Skeletal muscle satellite cell (primary cell): ENCODE results near the gene BLVRA.
A peak's percentile ranks its signal among the peaks of the same experiment; 100 is the strongest.
"Not testable (repeated sequence)": the region's sequence is repeated elsewhere in the genome, so short reads cannot be mapped to it uniquely, and the experiment has no call there.

Experiments
- H3K27me3 ChIP-seq: 2 replicates; pipeline ENCODE4 v1.7.0; 2013; ENCODE audit warnings: low read length; ENCODE audit not compliant: control insufficient read depth, insufficient read depth
- H3K36me3 ChIP-seq: 2 replicates; pipeline ENCODE4 v1.7.0; 2013; ENCODE audit warnings: mild to moderate bottlenecking, control low read depth, low read length; ENCODE audit not compliant: insufficient read depth
- H3K4me1 ChIP-seq: 2 replicates; pipeline ENCODE4 v1.7.0; 2013; ENCODE audit warnings: low read length; ENCODE audit not compliant: control insufficient read depth, insufficient read depth
- H3K4me2 ChIP-seq: 2 replicates; pipeline ENCODE4 v1.7.0; 2013; ENCODE audit warnings: mild to moderate bottlenecking, low read length
- H3K4me3 ChIP-seq: 2 replicates; pipeline ENCODE4 v1.7.0; 2013; ENCODE audit warnings: low read length
- H3K9ac ChIP-seq: 2 replicates; pipeline ENCODE4 v1.7.0; 2013; ENCODE audit warnings: mild to moderate bottlenecking, low read depth, low read length, moderate library complexity
- H3K9me3 ChIP-seq: replicated peaks from 2 replicates; pipeline ENCODE4 v1.7.0; 2013; ENCODE audit warnings: mild to moderate bottlenecking, control low read depth, low read length

BLVRA gene

DNA sequence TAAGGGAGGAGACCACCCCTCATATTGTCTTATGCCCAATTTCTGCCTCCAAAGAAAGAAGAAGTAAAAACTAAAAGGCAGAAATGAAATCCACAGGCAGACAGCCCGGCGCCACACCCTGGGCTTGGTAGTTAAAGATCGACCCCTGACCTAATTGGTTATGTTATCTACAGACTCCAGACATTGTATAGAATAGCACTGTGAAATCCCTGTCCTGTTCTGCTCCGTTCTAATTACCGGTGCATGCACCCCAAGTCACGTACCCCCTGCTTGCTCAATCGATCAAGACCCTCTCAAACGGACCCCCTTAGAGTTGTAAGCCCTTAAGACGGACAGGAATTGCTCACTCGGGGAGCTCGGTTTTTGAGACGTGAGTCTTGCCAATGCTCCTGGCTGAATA lies 66.0 kb downstream of the BLVRA start:
- H3K4me3 ChIP-seq, H3K9me3 ChIP-seq, H3K36me3 ChIP-seq, H3K4me1 ChIP-seq, H3K4me2 ChIP-seq, H3K9ac ChIP-seq: not testable (repeated sequence)
- peaks cover 81% of the 10 kb centered on the region for H3K27me3 ChIP-seq

DNA sequence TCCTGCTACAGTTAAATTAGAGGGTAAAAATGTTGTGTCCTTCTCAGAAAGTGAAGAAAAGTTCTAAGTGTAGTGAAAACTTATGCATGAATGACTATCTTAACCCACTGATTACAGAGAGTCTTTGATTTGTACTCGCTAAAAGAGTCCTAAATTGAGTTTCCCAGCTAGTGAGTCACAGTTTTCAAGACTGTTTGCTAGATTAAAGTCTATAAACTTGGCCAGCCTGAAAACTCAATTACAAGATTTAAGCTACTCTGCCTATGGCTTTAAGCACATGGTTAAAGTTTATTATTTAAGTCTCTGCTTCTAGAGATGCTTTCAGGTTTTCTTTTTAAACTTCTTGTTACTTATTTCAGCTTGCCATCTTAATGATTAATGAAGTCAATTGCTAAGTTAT lies 66.5 kb downstream of the BLVRA start:
- no peaks in the 10 kb centered on the region for H3K4me1 ChIP-seq
- no peak overlapping the region for H3K4me2 ChIP-seq
- H3K4me3 ChIP-seq = no peak overlapping the region
- no peaks in the 10 kb centered on the region for H3K36me3 ChIP-seq
- no peaks in the 10 kb centered on the region for H3K9me3 ChIP-seq
- H3K27me3 ChIP-seq = peaks cover 79% of the 10 kb centered on the region
- H3K9ac ChIP-seq = no peak overlapping the region

- Histone ChIP-seq H3K36me3 (no peaks in the 10 kb centered on the region), H3K4me3 (no peak overlapping the region), H3K4me2 (no peak overlapping the region), H3K9me3 (no peaks in the 10 kb centered on the region), H3K4me1 (no peaks in the 10 kb centered on the region), H3K27me3 (peaks cover 75% of the 10 kb centered on the region), H3K9ac (no peak overlapping the region)
Measured at GRCh38 chr7:43825391-43825808, 66.9 kb downstream of the BLVRA start.

DNA sequence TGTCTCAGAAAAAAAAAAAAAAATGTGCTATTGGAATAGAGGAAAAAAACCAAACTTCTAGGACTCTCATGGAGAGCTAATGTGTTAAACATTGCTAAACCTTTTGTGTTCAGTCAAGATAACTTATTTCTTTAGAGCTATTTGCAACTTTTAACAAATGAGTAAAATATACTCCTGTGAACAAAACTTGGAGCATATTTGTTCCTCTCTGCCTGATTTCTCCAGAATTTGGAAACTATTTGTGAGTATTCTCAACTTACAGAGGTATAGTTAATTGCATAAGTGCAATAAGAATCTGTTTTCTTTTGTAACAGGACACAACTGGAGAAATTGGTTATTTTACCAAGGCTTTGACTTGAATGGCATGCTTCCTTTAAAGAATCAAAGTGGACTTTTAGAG lies 72.4 kb downstream of the BLVRA start:
- not testable (repeated sequence) for H3K36me3 ChIP-seq, H3K9me3 ChIP-seq

GRCh38 chr7:43834463-43835251 lies 76.2 kb downstream of the BLVRA start:
- no peaks in the 10 kb centered on the region for H3K9me3 ChIP-seq
- peak overlapping the region; percentile 27 for H3K4me3 ChIP-seq
- no peak overlapping the region for H3K9ac ChIP-seq
- H3K4me2 ChIP-seq = peak overlapping the region; percentile 59
- peaks cover 3% of the 10 kb centered on the region for H3K27me3 ChIP-seq
- no peaks in the 10 kb centered on the region for H3K36me3 ChIP-seq
- H3K4me1 ChIP-seq = no peaks in the 10 kb centered on the region

More for the DNA sequence above, 72.4 kb downstream of the BLVRA start:
- H3K27me3 ChIP-seq = peaks cover 35% of the 10 kb centered on the region
- not testable (repeated sequence) for H3K9ac ChIP-seq, H3K4me1 ChIP-seq, H3K4me2 ChIP-seq, H3K4me3 ChIP-seq

- Histone ChIP-seq H3K9ac (peak overlapping the region; percentile 60), H3K4me3 (peak overlapping the region; percentile 65), H3K27me3 (peaks cover 3% of the 10 kb centered on the region), H3K4me1 (no peaks in the 10 kb centered on the region), H3K36me3 (no peaks in the 10 kb centered on the region), H3K9me3 (no peaks in the 10 kb centered on the region), H3K4me2 (peak overlapping the region; percentile 95)
Measured at GRCh38 chr7:43838201-43838658, 79.8 kb downstream of the BLVRA start.

GRCh38 chr7:43843296-43843695 lies 84.8 kb downstream of the BLVRA start:
- no peaks in the 10 kb centered on the region for H3K4me1 ChIP-seq
- no peaks in the 10 kb centered on the region for H3K36me3 ChIP-seq
- H3K4me3 ChIP-seq = no peak overlapping the region
- no peaks in the 10 kb centered on the region for H3K9me3 ChIP-seq
- no peak overlapping the region for H3K4me2 ChIP-seq
- H3K9ac ChIP-seq = no peak overlapping the region
- H3K27me3 ChIP-seq = peaks cover 3% of the 10 kb centered on the region

DNA sequence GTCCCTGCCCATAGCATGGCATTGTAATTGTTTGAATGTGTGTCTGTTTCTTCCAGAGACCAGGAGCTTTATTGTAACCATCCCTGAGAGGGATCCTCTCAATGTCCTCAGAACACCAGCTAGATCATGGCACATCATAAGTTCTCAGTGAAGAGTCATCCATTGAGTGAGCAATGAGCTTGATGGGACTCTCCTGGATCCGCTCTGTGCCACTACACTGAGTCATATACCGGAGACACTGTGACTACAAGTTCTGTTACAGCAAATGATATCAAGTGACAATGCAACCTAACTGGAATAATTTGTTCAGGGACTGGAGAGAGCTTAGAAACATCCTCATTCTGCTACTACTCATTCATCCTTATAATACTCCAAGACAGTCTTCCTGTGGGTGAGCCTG lies 85.8 kb downstream of the BLVRA start:
- Histone ChIP-seq H3K4me3 (no peak overlapping the region), H3K9ac (no peak overlapping the region), H3K4me2 (no peak overlapping the region), H3K4me1 (no peaks in the 10 kb centered on the region), H3K36me3 (no peaks in the 10 kb centered on the region), H3K9me3 (no peaks in the 10 kb centered on the region), H3K27me3 (peaks cover 3% of the 10 kb centered on the region)

- Histone ChIP-seq H3K9me3 (no peaks in the 10 kb centered on the region), H3K4me3 (no peak overlapping the region), H3K9ac (no peak overlapping the region), H3K36me3 (no peaks in the 10 kb centered on the region), H3K4me1 (no peaks in the 10 kb centered on the region), H3K27me3 (peaks cover 3% of the 10 kb centered on the region), H3K4me2 (no peak overlapping the region)
Measured at GRCh38 chr7:43844662-43845061, 86.2 kb downstream of the BLVRA start.

DNA sequence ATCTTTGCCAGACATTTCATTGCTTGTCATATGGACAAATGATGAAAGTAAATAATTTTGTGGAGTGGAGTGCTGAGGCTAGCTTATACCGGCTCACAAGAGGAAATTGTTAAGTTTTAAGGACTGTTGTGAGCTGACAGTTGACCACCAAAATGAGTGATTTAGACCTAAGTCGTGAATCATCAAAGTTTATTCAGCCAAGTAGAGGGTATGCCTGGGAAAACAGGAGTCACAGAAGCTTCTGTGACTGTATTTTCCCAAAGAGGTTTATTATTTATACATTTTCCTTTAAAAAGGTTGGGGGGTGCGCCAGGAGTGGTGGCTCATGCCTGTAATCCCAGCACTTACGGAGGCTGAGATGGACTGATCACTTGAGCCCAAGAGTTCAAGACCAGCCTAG lies 89.0 kb downstream of the BLVRA start:
- H3K9me3 ChIP-seq = no peaks in the 10 kb centered on the region
- no peak overlapping the region for H3K4me2 ChIP-seq
- no peaks in the 10 kb centered on the region for H3K36me3 ChIP-seq
- peaks cover 14% of the 10 kb centered on the region for H3K27me3 ChIP-seq
- H3K4me3 ChIP-seq = no peak overlapping the region
- H3K4me1 ChIP-seq = no peaks in the 10 kb centered on the region
- no peak overlapping the region for H3K9ac ChIP-seq

DNA sequence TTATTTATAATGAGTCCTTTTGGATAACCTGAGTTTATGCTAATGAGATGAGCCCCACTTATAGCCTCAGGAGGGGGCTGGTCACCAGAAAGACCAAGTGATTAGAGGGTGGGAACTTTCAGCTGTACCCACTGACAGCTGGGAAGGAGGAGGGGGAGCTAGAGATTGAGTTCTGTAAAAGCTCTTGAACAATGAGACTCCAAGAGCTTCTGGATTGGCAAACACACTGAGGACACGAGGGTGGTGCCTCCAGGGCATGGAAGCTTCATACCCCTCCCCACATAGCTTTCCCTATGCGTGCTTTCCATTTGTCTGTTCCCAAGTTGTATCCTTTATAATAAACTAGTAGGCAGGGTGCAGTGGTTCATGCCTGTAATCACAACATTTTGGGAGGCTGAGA lies 90.6 kb downstream of the BLVRA start:
- no peak overlapping the region for H3K4me2 ChIP-seq
- peaks cover 14% of the 10 kb centered on the region for H3K27me3 ChIP-seq
- no peak overlapping the region for H3K9ac ChIP-seq
- H3K4me1 ChIP-seq = no peaks in the 10 kb centered on the region
- no peaks in the 10 kb centered on the region for H3K9me3 ChIP-seq
- H3K4me3 ChIP-seq = no peak overlapping the region
- no peaks in the 10 kb centered on the region for H3K36me3 ChIP-seq
